T-cell (primary cell): ENCODE data around the gene SEMA7A. TPM values are rescaled to one million over a fixed set of nuclear protein-coding genes. Genes with fewer than 3 reads are reported as not detected.

Experiments
- ATAC-seq, 4 experiments: fragments of 200-7000 bp in 3 of 4; fragments of 150-1000 bp in 1 of 4; cut with Tn5 transposase; replicated peaks in 1 of 4; 1 replicate in 3 of 4; 2 replicates in 1 of 4; pipeline ENCODE4 v1.10.0; 2021; ENCODE audit warnings: moderate library complexity in 3 of 4, mild to moderate bottlenecking in 2 of 4, moderate number of reproducible peaks in 1 of 4
- CTCF ChIA-PET, 2 donors: fragments of 300-600 bp; sonication (Branson Sonifier 250); formaldehyde crosslinking; loops; one replicate each; lab custom pipeline; 2022; ENCODE audit warnings: antibody characterized with exemption in 2 of 2; lab: Charles Lee
- POLR2A ChIA-PET, 2 donors: fragments of 300-600 bp; sonication (Branson Sonifier 250); formaldehyde crosslinking; loops; one replicate each; lab custom pipeline; 2022; ENCODE audit warnings: antibody characterized with exemption in 2 of 2; lab: Charles Lee
- DNase-seq, 35 experiments: peaks; one replicate each; pipeline versions ENCODE4 v3.0.0 to v3.0.0-alpha.2; 2013 to 2023
- H3K27ac ChIP-seq: one replicate; pipeline ENCODE4 v1.5.1; 2013; ENCODE audit warnings: low read length
- H3K27me3 ChIP-seq, 2 experiments: replicated peaks in 1 of 2; 1 replicate in 1 of 2; 2 replicates in 1 of 2; pipeline versions ENCODE4 v1.6.1 to v1.7.0; 2013; ENCODE audit warnings: low read length in 1 of 2, mixed read lengths in 1 of 2; ENCODE audit not compliant: control insufficient read depth in 2 of 2, insufficient read depth in 2 of 2; ENCODE audit errors: extremely low read depth in 1 of 2
- H3K36me3 ChIP-seq, 2 donors: 1 replicate in 1 of 2; 2 replicates in 1 of 2; pipeline versions ENCODE4 v1.6.1 to v1.7.0; 2013; ENCODE audit warnings: low read length in 1 of 2; ENCODE audit not compliant: control insufficient read depth in 2 of 2, insufficient read depth in 1 of 2; ENCODE audit errors: extremely low read depth in 1 of 2
- H3K4me1 ChIP-seq, 2 experiments: 1 replicate in 1 of 2; 2 replicates in 1 of 2; pipeline versions ENCODE4 v1.6.1 to v1.7.0; 2013; ENCODE audit warnings: low read length in 2 of 2, mixed read lengths in 1 of 2; ENCODE audit not compliant: insufficient read depth in 2 of 2, control insufficient read depth in 1 of 2; ENCODE audit errors: extremely low read depth in 1 of 2
- H3K4me3 ChIP-seq, 2 donors: 1 replicate in 1 of 2; 2 replicates in 1 of 2; pipeline versions ENCODE4 v1.5.1 to v1.7.0; 2013; ENCODE audit warnings: mild to moderate bottlenecking in 2 of 2, low read length in 1 of 2, moderate library complexity in 1 of 2; ENCODE audit not compliant: control insufficient read depth in 1 of 2; ENCODE audit errors: extremely low read depth in 1 of 2
- H3K9me3 ChIP-seq: 2 replicates; pipeline ENCODE4 v1.7.0; 2013
- H3K27ac Mint-ChIP-seq, 2 donors: one replicate each; pipeline ENCODE4 v1.8.0; 2020 to 2021; ENCODE audit warnings: mild to moderate bottlenecking in 2 of 2, mixed read lengths in 2 of 2
- H3K27me3 Mint-ChIP-seq, 2 donors: one replicate each; pipeline ENCODE4 v1.8.0; 2021 to 2022; ENCODE audit warnings: mixed read lengths in 2 of 2
- H3K36me3 Mint-ChIP-seq: one replicate; pipeline ENCODE4 v1.8.0; 2021; ENCODE audit warnings: mixed read lengths
- H3K4me1 Mint-ChIP-seq, 3 donors: one replicate each; pipeline ENCODE4 v1.8.0; 2020 to 2022; ENCODE audit warnings: mixed read lengths in 3 of 3, mild to moderate bottlenecking in 1 of 3
- H3K4me3 Mint-ChIP-seq, 3 donors: one replicate each; pipeline ENCODE4 v1.8.0; 2020 to 2022; ENCODE audit warnings: mild to moderate bottlenecking in 3 of 3, mixed read lengths in 3 of 3, moderate library complexity in 3 of 3
- H3K9me3 Mint-ChIP-seq, 3 donors: one replicate each; pipeline ENCODE4 v1.8.0; 2020 to 2022; ENCODE audit warnings: mixed read lengths in 3 of 3
- WGBS: methylation state at CpG from one replicate; pipeline ENCODE4 v1.1.5; 2013; ENCODE audit warnings: missing lambda C conversion rate; ENCODE audit not compliant: insufficient coverage; 5-methylcytosine and 5-hydroxymethylcytosine counted together
- total RNA-seq, 35 experiments: library from RNA in 6 of 35; stranded (reverse) in 6 of 35; fragments of 120-200 nt in 1 of 35; gene quantifications; one replicate each; pipeline versions ENCODE4 v1.2.1 to v1.2.4 and lab custom pipeline; 2013 to 2026

The SEMA7A gene
- total RNA-seq, 5 donors from 2014 or later (not counting 1 experiment from before 2014, with no cell fraction given) = 2.0 to 4.7 (median 3.1) TPM

- Mint-ChIP-seq H3K27ac (no peak overlapping the region), H3K4me3 (no peak overlapping the region), H3K36me3 (no peaks in the 10 kb centered on the region), H3K9me3 (no peaks in the 10 kb centered on the region), H3K27me3 (no peaks in the 10 kb centered on the region), H3K4me1 (peaks cover 9 to 24% (median 11%) of the 10 kb centered on the region in 3 donors)
- CTCF ChIA-PET = no interaction called here
- H3K4me1 ChIP-seq = peaks cover 0 to 32% of the 10 kb centered on the region in 2 experiments
- H3K36me3 ChIP-seq = no peaks in the 10 kb centered on the region
- H3K4me3 ChIP-seq = no peak overlapping the region
- H3K27ac ChIP-seq = no peak overlapping the region
- POLR2A ChIA-PET = interaction anchor here in 1 of 2 donors (0.6 kb wide), 1 partner anchor 419 kb away, joined by 3 read pairs; no protein-coding TSS in a partner anchor
- WGBS = 88% methylated on average over 6 of the region's 14 CpGs
- no peaks in the 10 kb centered on the region for H3K27me3 ChIP-seq
- DNase-seq = no peak
- no peak for ATAC-seq
- no peaks in the 10 kb centered on the region for H3K9me3 ChIP-seq
Measured at GRCh38 chr15:74422652-74423430, 10.9 kb downstream of the SEMA7A start.

GRCh38 chr15:74422265-74422651, 11.5 kb downstream of the SEMA7A start:
- Mint-ChIP-seq H3K4me3 (no peak overlapping the region), H3K27ac (no peak overlapping the region), H3K36me3 (no peaks in the 10 kb centered on the region), H3K4me1 (peaks cover 9 to 24% (median 11%) of the 10 kb centered on the region in 3 donors), H3K27me3 (no peaks in the 10 kb centered on the region), H3K9me3 (no peaks in the 10 kb centered on the region)
- ATAC-seq (no peak), DNase-seq (no peak)
- 93% methylated on average over 3 of the region's 9 CpGs for WGBS
- H3K4me3 ChIP-seq = no peak overlapping the region
- H3K27me3 ChIP-seq = no peaks in the 10 kb centered on the region
- ChIA-PET POLR2A (interaction anchor here in 1 of 2 donors (0.6 kb wide), 1 partner anchor 418 kb away, joined by 3 read pairs; no protein-coding TSS in a partner anchor), CTCF (interaction anchor here in 1 of 2 donors (0.6 kb wide), 1 partner anchor 9 kb away, joined by 6 read pairs; no protein-coding TSS in a partner anchor)
- no peak overlapping the region for H3K27ac ChIP-seq
- H3K9me3 ChIP-seq = no peaks in the 10 kb centered on the region
- H3K4me1 ChIP-seq = peaks cover 0 to 32% of the 10 kb centered on the region in 2 experiments
- H3K36me3 ChIP-seq = peaks cover 0 to under 1% of the 10 kb centered on the region in 2 donors

- WGBS = 91% methylated on average over 13 of the region's 20 CpGs
- ChIA-PET POLR2A (no interaction called here), CTCF (interaction anchor here in 1 of 2 donors (0.6 kb wide), 1 partner anchor 10 kb away, joined by 6 read pairs; no protein-coding TSS in a partner anchor)
- peaks cover 0 to 32% of the 10 kb centered on the region in 2 experiments for H3K4me1 ChIP-seq
- H3K27ac ChIP-seq = no peak overlapping the region
- DNase-seq (no peak), ATAC-seq (no peak)
- no peaks in the 10 kb centered on the region for H3K9me3 ChIP-seq
- peaks cover under 1% of the 10 kb centered on the region for H3K36me3 Mint-ChIP-seq
- H3K36me3 ChIP-seq = peaks cover 0 to 6% of the 10 kb centered on the region in 2 donors
- H3K4me3 Mint-ChIP-seq = no peak overlapping the region
- H3K4me1 Mint-ChIP-seq = peaks cover 7 to 22% (median 9%) of the 10 kb centered on the region in 3 donors
- H3K27me3 ChIP-seq = no peaks in the 10 kb centered on the region
- no peak overlapping the region for H3K27ac Mint-ChIP-seq
- H3K27me3 Mint-ChIP-seq = no peaks in the 10 kb centered on the region
- H3K4me3 ChIP-seq = no peak overlapping the region
- H3K9me3 Mint-ChIP-seq = no peaks in the 10 kb centered on the region
Measured at GRCh38 chr15:74421302-74422245, 12.2 kb downstream of the SEMA7A start.

- ChIA-PET CTCF (no interaction called here), POLR2A (no interaction called here)
- Histone ChIP-seq H3K9me3 (no peaks in the 10 kb centered on the region), H3K36me3 (peaks cover 0 to 10% of the 10 kb centered on the region in 2 donors), H3K4me3 (no peak overlapping the region), H3K27ac (no peak overlapping the region), H3K27me3 (no peaks in the 10 kb centered on the region), H3K4me1 (peaks cover 5 to 41% of the 10 kb centered on the region in 2 experiments)
- DNase-seq = no peak
- H3K9me3 Mint-ChIP-seq = no peaks in the 10 kb centered on the region
- ATAC-seq = no peak
- H3K27me3 Mint-ChIP-seq = no peaks in the 10 kb centered on the region
- H3K36me3 Mint-ChIP-seq = peaks cover 7% of the 10 kb centered on the region
- 81% methylated on average over 7 of the region's 10 CpGs for WGBS
- no peak overlapping the region for H3K4me3 Mint-ChIP-seq
- peaks cover 1 to 18% (median 5%) of the 10 kb centered on the region in 3 donors for H3K4me1 Mint-ChIP-seq
- H3K27ac Mint-ChIP-seq = peak overlapping the region in 1 of 2 donors; percentile 80
Measured at GRCh38 chr15:74420193-74420905, 13.4 kb downstream of the SEMA7A start.

GRCh38 chr15:74419432-74419831, 14.3 kb downstream of the SEMA7A start:
- Mint-ChIP-seq H3K27ac (no peak overlapping the region), H3K9me3 (no peaks in the 10 kb centered on the region), H3K4me3 (no peak overlapping the region), H3K27me3 (no peaks in the 10 kb centered on the region), H3K4me1 (peaks cover 0 to 17% (median 5%) of the 10 kb centered on the region in 3 donors), H3K36me3 (peaks cover 9% of the 10 kb centered on the region)
- ATAC-seq (no peak), DNase-seq (no peak)
- WGBS = 100% methylated on average over 3 of the region's 4 CpGs
- Histone ChIP-seq H3K9me3 (no peaks in the 10 kb centered on the region), H3K4me1 (peaks cover 8 to 45% of the 10 kb centered on the region in 2 experiments), H3K27ac (no peak overlapping the region), H3K27me3 (no peaks in the 10 kb centered on the region), H3K36me3 (peaks cover 0 to 10% of the 10 kb centered on the region in 2 donors), H3K4me3 (no peak overlapping the region)
- POLR2A ChIA-PET = no interaction called here
- CTCF ChIA-PET = no interaction called here
